Ascending aorta (tissue), 2 donors: Measurements from ENCODE around the gene VSX1. TPM values are rescaled to one million over a fixed set of nuclear protein-coding genes. Genes with fewer than 3 reads are reported as not detected.
A peak's percentile ranks its signal among the peaks of the same experiment; 100 is the strongest.

Experiments
- DNase-seq, 2 donors: peaks; one replicate each; pipeline ENCODE4 v3.0.0-alpha.2; 2019; ENCODE audit warnings: low spot score in 2 of 2
- H3K27ac ChIP-seq, 2 donors: fragments of 200-600 bp; sonication (generic); one replicate each; pipeline ENCODE4 v1.5.1; 2016 to 2017; ENCODE audit warnings: mild to moderate bottlenecking in 1 of 2
- H3K27me3 ChIP-seq: fragments of 200-600 bp; sonication (generic); one replicate; pipeline ENCODE4 v1.5.1; 2017
- H3K36me3 ChIP-seq, 2 donors: fragments of 200-600 bp; sonication (generic); one replicate each; pipeline ENCODE4 v1.5.1; 2016
- H3K4me1 ChIP-seq, 2 donors: fragments of 200-600 bp; sonication (generic); one replicate each; pipeline ENCODE4 v1.5.1; 2016 to 2017; ENCODE audit warnings: mild to moderate bottlenecking in 1 of 2
- H3K4me3 ChIP-seq, 2 donors: fragments of 200-600 bp; sonication (generic); one replicate each; pipeline ENCODE4 v1.5.1; 2016 to 2017; ENCODE audit warnings: mild to moderate bottlenecking in 1 of 2
- H3K9me3 ChIP-seq, 2 donors: fragments of 200-600 bp; sonication (generic); one replicate each; pipeline ENCODE4 v1.5.1; 2016
- CTCF ChIP-seq, 3 experiments: fragments of 200-600 bp in 2 of 3; fragments of 450-650 bp in 1 of 3; sonication (generic) in 2 of 3; IDR thresholded peaks; one replicate each; pipeline ENCODE4 v1.5.1; 2016 to 2019; ENCODE audit warnings: antibody characterized with exemption in 3 of 3, mild to moderate bottlenecking in 1 of 3, moderate library complexity in 1 of 3
- intact Hi-C: fragments of 100-400 bp; cut with DNase I; formaldehyde crosslinking; loops from one replicate; pipeline ENCODE4 v1.15.1; 2023
- total RNA-seq: library from RNA; depleted of rRNA; stranded (reverse); fragments of >200 nt; gene quantifications from one replicate; pipeline ENCODE4 v1.1.0, GENCODE V29; 2016

VSX1 gene
- total RNA-seq, 1 donor from 2014 or later = not detected

- Histone ChIP-seq H3K4me1 (peaks cover 51 to 76% of the 10 kb centered on the region in 2 donors), H3K27ac (peak overlapping the region; percentile 92 to 96), H3K36me3 (no peaks in the 10 kb centered on the region), H3K27me3 (no peaks in the 10 kb centered on the region), H3K9me3 (no peaks in the 10 kb centered on the region), H3K4me3 (peak overlapping the region; percentile 12 to 43)
- TF ChIP-seq CTCF (IDR thresholded peaks at IDR 0.05) = no peak
- intact Hi-C loops = loop anchor here (10.0 kb wide), 6 partner anchors 481 to 1899 kb away; partner anchors contain the start of genes NANP, NXT1 and SYNDIG1
- DNase-seq = peak in 1 of 2 donors; percentile 55
These were observed 27.7 kb downstream of the VSX1 start for GRCh38 chr20:25054096-25054820.

GRCh38 chr20:25053255-25054031 lies 28.5 kb downstream of the VSX1 start:
- peak overlapping the region; percentile 92 to 96 for H3K27ac ChIP-seq
- no peaks in the 10 kb centered on the region for H3K27me3 ChIP-seq
- intact Hi-C loops = loop anchor here (2.0 to 10.0 kb wide), 7 partner anchors 173 to 1899 kb away; partner anchors contain the start of genes NANP, NXT1 and SYNDIG1
- no peaks in the 10 kb centered on the region for H3K9me3 ChIP-seq
- peak overlapping the region; percentile 18 to 43 for H3K4me3 ChIP-seq
- TF ChIP-seq CTCF (IDR thresholded peaks at IDR 0.05) = no peak
- H3K36me3 ChIP-seq = no peaks in the 10 kb centered on the region
- DNase-seq = peak in 1 of 2 donors; percentile 88
- H3K4me1 ChIP-seq = peaks cover 48 to 84% of the 10 kb centered on the region in 2 donors

GRCh38 chr20:25052255-25053194 lies 29.4 kb downstream of the VSX1 start:
- intact Hi-C loops = loop anchor here (1.0 to 10.0 kb wide), 8 partner anchors 12 to 1898 kb away; partner anchors contain the start of genes NANP, NXT1 and SYNDIG1
- H3K27me3 ChIP-seq = no peaks in the 10 kb centered on the region

GRCh38 chr20:25051386-25052155 lies 30.4 kb downstream of the VSX1 start:
- Histone ChIP-seq H3K4me1 (peaks cover 45 to 88% of the 10 kb centered on the region in 2 donors), H3K36me3 (peaks cover 8 to 9% of the 10 kb centered on the region in 2 donors), H3K9me3 (no peaks in the 10 kb centered on the region), H3K4me3 (no peak overlapping the region), H3K27me3 (no peaks in the 10 kb centered on the region), H3K27ac (peak overlapping the region; percentile 92 to 96)
- no peak for TF ChIP-seq CTCF (IDR thresholded peaks at IDR 0.05)
- intact Hi-C loops = loop anchor here (1.0 to 10.0 kb wide), 8 partner anchors 11 to 1897 kb away; partner anchors contain the start of genes NANP, NXT1 and SYNDIG1
- peak in 1 of 2 donors; percentile 64 for DNase-seq

More at GRCh38 chr20:25052255-25053194, 29.4 kb downstream of the VSX1 start:
- Histone ChIP-seq H3K4me3 (peak overlapping the region; percentile 18 to 43), H3K36me3 (peaks cover 0 to 3% of the 10 kb centered on the region in 2 donors), H3K9me3 (no peaks in the 10 kb centered on the region), H3K4me1 (peaks cover 48 to 89% of the 10 kb centered on the region in 2 donors), H3K27ac (peak overlapping the region; percentile 92 to 96)
- TF ChIP-seq CTCF (IDR thresholded peaks at IDR 0.05) = no peak
- peak in 1 of 2 donors; percentile 91 for DNase-seq
